Stimulated activated CD8-positive, alpha-beta memory T cell treated with anti-CD3 and anti-CD28 coated beads, Interleukin-4, amount 100 ng/mL, for 4 hours (primary cell): ENCODE data around the gene ECSIT.

ENCODE experiments used
- DNase-seq, 2 donors: peaks; one replicate each; pipeline ENCODE4 v3.0.0-alpha.2; 2020; ENCODE audit warnings: low read depth in 2 of 2, low spot score in 1 of 2

The ECSIT gene

GRCh38 chr19:11504502-11505031, 24.4 kb downstream of the ECSIT start:
- no peak for DNase-seq

DNA sequence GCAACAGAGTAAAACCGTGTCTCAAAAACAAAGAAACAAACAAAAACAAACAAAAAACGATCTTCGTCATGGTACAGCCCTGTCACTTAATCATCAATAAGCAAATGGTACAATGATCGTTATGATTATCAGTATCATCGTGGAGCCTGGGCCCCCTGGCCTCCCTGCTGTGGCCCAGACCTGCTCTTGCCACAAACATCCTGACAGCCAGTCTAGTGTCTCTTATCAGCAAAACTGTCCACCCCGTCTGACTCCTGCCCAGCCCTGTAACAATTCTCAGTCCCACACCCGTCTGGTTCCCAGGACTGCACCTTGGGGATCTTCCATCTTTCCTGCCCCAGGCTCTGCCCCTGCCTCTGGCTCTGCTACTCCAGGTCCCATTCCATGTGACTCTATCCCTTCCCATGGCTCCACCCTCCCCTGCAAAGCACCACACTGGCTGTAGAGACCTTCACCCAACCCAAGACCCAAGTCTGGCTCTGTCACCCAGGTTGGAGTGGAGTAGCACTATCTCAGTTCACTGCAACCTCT, 29.0 kb downstream of the ECSIT start:
- DNase-seq, result no peak

DNA sequence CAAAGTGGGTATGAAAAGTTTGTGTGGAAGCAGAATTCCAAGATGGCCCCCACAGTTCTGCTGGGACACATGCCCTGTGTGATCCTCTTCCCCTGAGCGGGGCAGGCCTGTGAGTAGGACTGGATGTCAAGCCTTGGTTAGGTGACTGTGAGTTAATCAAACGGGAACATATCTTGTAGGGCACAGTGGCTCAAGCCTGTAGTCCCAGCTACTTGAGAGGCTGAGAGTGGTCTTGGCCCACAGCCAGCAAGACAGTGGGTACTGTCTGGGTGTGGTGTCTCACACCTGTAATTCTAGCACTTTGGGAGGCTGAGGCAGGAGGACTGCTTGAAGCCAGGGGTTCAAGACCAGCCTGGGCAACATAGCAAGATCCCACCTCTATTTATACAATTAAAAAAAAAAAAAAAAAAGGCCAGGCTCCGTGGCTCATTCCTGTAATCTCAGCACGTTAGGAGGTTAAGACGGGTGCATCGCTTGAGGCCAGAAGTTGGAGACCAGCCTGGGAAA, 29.7 kb downstream of the ECSIT start:
- DNase-seq, result no peak

- DNase-seq, result peak in 1 of 2 donors; percentile 33
Measured at GRCh38 chr19:11496391-11497163, 32.4 kb downstream of the ECSIT start.

- DNase-seq, result no peak
Measured at GRCh38 chr19:11495885-11496284, 33.0 kb downstream of the ECSIT start.

DNA sequence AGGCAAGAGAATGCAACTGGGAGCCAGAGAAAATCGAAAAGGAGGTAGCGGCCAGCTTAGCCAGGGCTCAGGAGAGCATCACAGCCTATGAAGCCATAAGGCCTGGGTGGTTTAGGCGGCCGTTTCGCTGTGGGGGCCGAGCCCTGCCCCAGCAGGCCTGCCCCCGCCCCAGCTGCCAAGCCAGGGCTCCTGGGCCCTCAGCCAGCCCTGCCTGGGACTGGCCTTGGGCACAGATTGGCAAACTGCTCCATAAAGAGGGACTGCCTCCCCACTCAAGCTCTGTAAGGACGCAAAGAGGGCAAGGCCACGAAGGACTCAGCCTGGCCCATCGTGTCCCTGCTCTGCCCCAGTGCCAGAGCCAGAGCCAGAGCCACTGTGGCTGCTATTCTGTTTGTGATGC, 33.5 kb downstream of the ECSIT start:
- DNase-seq, result no peak

- no peak for DNase-seq
Measured at GRCh38 chr19:11494634-11495285, 34.2 kb downstream of the ECSIT start.

DNA sequence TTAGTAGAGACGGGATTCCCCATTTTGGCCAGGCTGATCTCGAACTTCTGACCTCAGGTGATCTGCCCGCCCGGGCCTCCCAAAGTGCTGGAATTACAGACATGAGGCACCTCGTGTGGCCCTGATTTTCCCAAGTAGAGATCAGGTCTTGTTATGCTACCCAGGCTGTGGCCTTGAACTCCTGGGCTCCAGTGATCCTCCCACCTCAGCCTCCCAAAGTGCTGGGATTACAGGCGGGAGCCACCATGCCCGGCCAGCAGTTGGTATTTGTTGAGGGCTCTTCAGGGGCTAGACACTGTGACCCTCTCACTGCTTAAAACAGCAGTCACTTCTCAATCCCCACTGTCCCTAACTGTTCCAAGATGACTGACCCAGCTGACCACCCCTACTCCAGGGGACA, 39.6 kb downstream of the ECSIT start:
- DNase-seq, result no peak

GRCh38 chr19:11486661-11487503, 42.1 kb downstream of the ECSIT start:
- no peak for DNase-seq

GRCh38 chr19:11485245-11485837, 43.6 kb downstream of the ECSIT start:
- no peak for DNase-seq

GRCh38 chr19:11483366-11484111, 45.4 kb downstream of the ECSIT start:
- DNase-seq, result no peak

GRCh38 chr19:11482384-11483050, 46.4 kb downstream of the ECSIT start:
- DNase-seq, result peak; percentile 56 to 57

- DNase-seq, result peak; percentile 31 to 45
Measured at GRCh38 chr19:11481534-11482383, 47.2 kb downstream of the ECSIT start.

- DNase-seq, result no peak
Measured at GRCh38 chr19:11480715-11481533, 48.0 kb downstream of the ECSIT start, which contains the start of gene ELAVL3. TSS of gene ELAVL3 (minus strand) at chr19:11481046. CDS start at chr19:11480608, 438 bp downstream.

DNA sequence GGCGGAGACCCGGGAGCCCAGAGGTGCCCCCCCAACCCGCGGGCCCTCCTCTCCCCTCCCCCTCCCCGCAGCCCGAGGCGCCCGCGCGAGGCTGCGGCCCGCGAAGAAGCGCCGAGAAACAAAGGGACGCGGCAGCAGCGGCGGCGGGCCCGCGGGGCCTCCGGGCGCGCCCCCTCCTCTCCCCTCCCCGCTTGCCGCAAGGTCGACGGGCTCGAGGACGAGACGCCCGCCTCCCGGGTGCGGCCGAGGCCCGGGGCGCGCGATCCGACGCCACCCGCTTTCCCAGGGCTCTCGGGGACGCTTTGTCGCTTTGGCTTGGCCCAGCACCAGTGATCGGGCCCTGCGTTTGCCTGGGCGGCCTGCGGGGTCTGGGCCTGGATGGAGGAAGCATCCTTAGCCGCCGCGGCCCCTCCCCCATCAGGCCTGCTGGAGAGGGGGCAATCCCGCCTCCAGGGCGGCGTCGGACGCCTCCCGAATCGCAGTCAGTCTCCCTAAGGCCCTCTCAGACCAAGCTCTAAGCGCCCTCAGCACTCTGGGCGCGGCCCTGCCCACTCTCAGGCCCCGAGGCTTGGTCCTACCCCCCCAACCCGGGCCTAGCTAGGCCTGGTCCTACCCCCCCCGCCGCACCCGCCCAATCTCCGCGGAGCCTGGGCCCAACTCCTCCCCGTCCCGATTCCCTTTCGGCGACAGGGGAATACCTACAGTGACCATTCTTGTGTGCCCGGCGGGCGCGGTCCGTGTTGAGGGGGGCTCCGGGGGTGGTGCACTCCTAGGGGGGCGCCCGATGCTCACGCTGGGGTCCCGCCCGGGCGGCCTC, 48.8 kb downstream of the ECSIT start:
- DNase-seq, result no peak

DNA sequence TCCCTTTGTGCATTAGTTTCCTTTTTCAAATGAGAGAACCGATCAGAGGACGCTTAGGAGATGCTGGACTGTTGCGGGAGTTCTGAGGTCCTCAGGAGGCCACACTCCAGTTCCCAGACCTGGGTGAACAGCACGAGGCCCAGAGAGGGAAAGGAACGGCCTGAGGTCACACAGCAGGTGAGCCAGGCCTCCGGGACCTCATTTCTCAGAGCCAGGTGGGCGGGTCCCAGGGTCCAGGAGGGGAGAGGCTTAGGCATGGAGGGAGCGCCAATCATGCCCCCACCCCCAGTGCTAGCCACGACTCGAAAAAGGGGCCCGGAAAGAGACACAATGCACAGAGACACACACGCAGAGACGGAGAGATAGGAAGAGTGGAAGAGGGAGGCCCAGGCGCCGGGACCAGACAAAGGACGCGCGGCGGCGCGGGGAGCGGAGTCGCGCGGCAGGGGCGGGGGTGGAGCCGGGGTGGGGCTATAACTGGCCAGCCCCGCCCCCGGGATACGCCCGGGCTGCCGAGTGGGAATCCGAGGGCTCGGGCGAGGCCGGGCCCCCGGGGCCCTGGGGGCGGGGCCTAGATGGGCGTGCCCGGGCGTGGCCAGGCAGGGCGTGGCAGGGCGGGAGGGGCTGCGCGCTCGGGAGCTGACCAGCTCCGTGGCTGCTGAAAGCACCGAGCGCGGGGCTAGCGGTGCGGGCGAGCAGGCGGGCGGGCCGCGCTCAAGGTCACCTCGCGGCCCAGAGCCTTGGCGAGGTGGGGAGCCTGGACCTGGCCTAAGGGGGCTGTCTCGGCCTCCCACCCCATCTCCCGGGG, 49.6 kb downstream of the ECSIT start:
- DNase-seq, result no peak
